OCI-LY3 (cell line): Measurements from ENCODE around the gene SLC35F4.

Experiments
- CTCF ChIP-seq: fragments of 200-600, 300-600 bp; sonication (generic); IDR thresholded peaks from 2 replicates; pipeline ENCODE4 v1.5.1; 2014; ENCODE audit warnings: antibody characterized with exemption, low read length, low read depth
- EZH2phosphoT487 ChIP-seq: fragments of 200-600 bp; shearing (Covaris generic); IDR thresholded peaks from 2 replicates; pipeline ENCODE4 v1.6.1; 2018; ENCODE audit warnings: antibody characterized with exemption, mixed run types, low read depth

DNA sequence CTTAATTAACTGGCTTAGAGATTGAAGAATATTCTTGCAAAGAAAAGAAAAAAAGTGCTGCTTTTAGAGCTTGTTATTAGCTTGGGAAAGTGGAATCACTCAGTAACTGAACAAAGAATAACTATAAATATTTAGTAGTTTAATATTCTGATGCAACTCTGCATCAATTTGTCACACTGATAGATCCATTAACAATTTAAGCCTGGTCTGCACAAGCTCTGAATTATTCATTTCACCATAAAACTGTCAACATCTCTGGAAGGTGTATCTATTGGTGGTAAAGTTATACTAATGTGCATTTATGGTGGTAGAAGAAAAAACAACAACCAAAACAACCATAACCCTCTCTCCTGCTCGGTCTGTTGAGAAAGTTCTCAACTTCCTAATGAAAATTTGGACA lies 38.1 kb upstream of the SLC35F4 start:
- no peak for TF ChIP-seq CTCF
- no peak for TF ChIP-seq EZH2phosphoT487
